ENCODE data around the gene CCR6. TPM values are rescaled to one million over a fixed set of nuclear protein-coding genes. Genes with fewer than 3 reads are reported as not detected.
A peak's percentile ranks its signal among the peaks of the same experiment; 100 is the strongest.

The CCR6 gene
- total and polyA plus RNA-seq, 10 of the 15 experiments (the other 5 are each of a cell fraction or from before 2014, with no cell fraction given): 2.2 to 7.6 (median 6.7) TPM

- TF ChIP-seq CHD4 (IDR thresholded peaks at IDR 0.05) (no peak), PAX5 (IDR thresholded peaks at IDR 0.05; ENCODE audit: borderline replicate concordance, low read depth, low read length) (peak; percentile 99), LARP7 (IDR thresholded peaks at IDR 0.05) (no peak), ZBTB11 (CRISPR knock-in tag; IDR thresholded peaks at IDR 0.05) (no peak), ZNF217 (IDR thresholded peaks at IDR 0.05) (no peak; the same call in 1 of the 2 replicates), MEF2B (IDR thresholded peaks at IDR 0.05; ENCODE audit: partially characterized antibody, poor library complexity, severe bottlenecking) (peak; percentile 86), MYB (IDR thresholded peaks at IDR 0.05; ENCODE audit: borderline replicate concordance, low read depth, low read length) (no peak; the same call in 1 of the 2 replicates), EZH2 (IDR thresholded peaks at IDR 0.05; ENCODE audit: borderline replicate concordance, control insufficient read depth, low read depth, low read length) (no peak), SKIL (IDR thresholded peaks at IDR 0.05; ENCODE audit: low read depth, poor library complexity, severe bottlenecking) (peak; percentile 87), CEBPB (IDR thresholded peaks at IDR 0.05; ENCODE audit: borderline replicate concordance in 1 of 2, low read depth in 2 of 2, low read length in 2 of 2) (no peak), NFXL1 (IDR thresholded peaks at IDR 0.05; ENCODE audit: borderline replicate concordance) (no peak; the same call in 1 of the 2 replicates), MTA3 (IDR thresholded peaks at IDR 0.05; ENCODE audit: borderline replicate concordance, low read length) (no peak; the same call in 1 of the 2 replicates), ZNF207 (IDR thresholded peaks at IDR 0.05; ENCODE audit: borderline replicate concordance) (no peak), NRF1 (conservative IDR thresholded peaks at IDR 0.05; ENCODE audit: low read depth, low read length) (peak; percentile 39), TBL1XR1 (IDR thresholded peaks at IDR 0.05; ENCODE audit: low read depth, low read length) (peak; percentile 36), FOS (IDR thresholded peaks at IDR 0.05; ENCODE audit: borderline replicate concordance, extremely low read depth, insufficient read length) (no peak), NFYB (IDR thresholded peaks at IDR 0.05; ENCODE audit: insufficient read depth, low read depth, low read length) (no peak), POLR2A (IDR thresholded peaks at IDR 0.05; ENCODE audit: low read depth, low read length) (peak; percentile 65), EED (IDR thresholded peaks at IDR 0.05; ENCODE audit: low read depth) (peak; percentile 32), ZNF384 (IDR thresholded peaks at IDR 0.05; ENCODE audit: borderline replicate concordance, low read depth, low read length) (no peak), NR2F1 (conservative IDR thresholded peaks at IDR 0.05) (peak; percentile 79), IRF5 (IDR thresholded peaks at IDR 0.05; ENCODE audit: borderline replicate concordance) (no peak)
Measured at GRCh38 chr6:167113935-167114910, 8.7 kb upstream of the CCR6 start (continued).

Measured in GM12878 (cell line).